DMS 273 (cell line): Measurements from ENCODE around the gene R3HDML.
"Not testable (repeated sequence)": the region's sequence is repeated elsewhere in the genome, so short reads cannot be mapped to it uniquely, and the experiment has no call there.

Experiments
- DNase-seq: peaks from one replicate; lab custom pipeline; 2025; ENCODE audit not compliant: unreplicated experiment; lab: John Stamatoyannopoulos, UW

The R3HDML gene

GRCh38 chr20:44336725-44337380, at the start of gene R3HDML:
R3HDML (plus strand) TSS chr20:44337043; CDS start chr20:44337158, 115 bp downstream.
- DNase-seq, result no peak

- DNase-seq, result no peak
Observed at GRCh38 chr20:44287272-44288097, 49.4 kb upstream of the R3HDML start.

- DNase-seq, result peak; percentile 5
Observed at GRCh38 chr20:44288252-44288651, 48.6 kb upstream of the R3HDML start.

GRCh38 chr20:44291754-44292153, 45.1 kb upstream of the R3HDML start:
- no peak for DNase-seq

- DNase-seq, result peak; percentile 91
Observed at GRCh38 chr20:44296011-44296410, 40.8 kb upstream of the R3HDML start.

GRCh38 chr20:44297721-44298120, 39.1 kb upstream of the R3HDML start:
- no peak for DNase-seq

- DNase-seq, result not testable (repeated sequence)
Observed at GRCh38 chr20:44299011-44299535, 37.8 kb upstream of the R3HDML start.

GRCh38 chr20:44301285-44301684, 35.6 kb upstream of the R3HDML start:
- DNase-seq, result no peak

GRCh38 chr20:44302026-44302669, 34.7 kb upstream of the R3HDML start:
- DNase-seq, result peak; percentile 7

GRCh38 chr20:44302736-44303135, 34.1 kb upstream of the R3HDML start:
- DNase-seq, result no peak

- no peak for DNase-seq
Observed at GRCh38 chr20:44304383-44304782, 32.5 kb upstream of the R3HDML start.

GRCh38 chr20:44306927-44307326, 29.9 kb upstream of the R3HDML start:
- no peak for DNase-seq

GRCh38 chr20:44309763-44310663, 26.8 kb upstream of the R3HDML start:
- peak; percentile 53 for DNase-seq

GRCh38 chr20:44310664-44311639, 25.9 kb upstream of the R3HDML start, which contains the start of gene FITM2:
FITM2 (minus strand) TSS chr20:44311202; CDS start chr20:44311148, 54 bp downstream.
- peak; percentile 98 for DNase-seq

- no peak for DNase-seq
Observed at GRCh38 chr20:44314870-44315269, 22.0 kb upstream of the R3HDML start.

GRCh38 chr20:44319839-44320422, 16.9 kb upstream of the R3HDML start:
- DNase-seq, result no peak

GRCh38 chr20:44324343-44324742, 12.5 kb upstream of the R3HDML start:
- DNase-seq, result peak; percentile 52

GRCh38 chr20:44326391-44327159, 10.3 kb upstream of the R3HDML start:
- DNase-seq, result peak; percentile 40
